ENCODE results near the gene TTC27. TPM values are rescaled to one million over a fixed set of nuclear protein-coding genes. Genes with fewer than 3 reads are reported as not detected.

The TTC27 gene
- total and polyA plus RNA-seq, 2 experiments from 2014 or later, result 12.6 to 13.7 TPM

GRCh38 chr2:32745191-32745590 is 117.3 kb downstream of the TTC27 start:
- WGBS, 2 experiments (ENCODE audit: low coverage in 1 of 2, low lambda C conversion rate in 2 of 2, missing lambda C conversion rate in 2 of 2), result 14 to 21% methylated on average over 2 of the region's 2 CpGs
- peak overlapping the region; percentile 20 for H3K27ac ChIP-seq
- peak; percentile 81 for DNase-seq

GRCh38 chr2:32745675-32746074 is 117.8 kb downstream of the TTC27 start:
- Histone ChIP-seq H3K79me2 (ENCODE audit: insufficient read depth) (no peaks in the 10 kb centered on the region), H3K9me3 (ENCODE audit: low read depth) (no peaks in the 10 kb centered on the region), H3K27me3 (replicated peaks; ENCODE audit: insufficient read depth) (no peaks in the 10 kb centered on the region), H3K27ac (no peak overlapping the region; the same call in 1 of the 2 replicates), H3K4me1 (ENCODE audit: insufficient read depth) (peaks cover 11% of the 10 kb centered on the region), H3F3A (ENCODE audit: insufficient read depth) (peaks cover 9% of the 10 kb centered on the region), H2AFZ (no peak overlapping the region), H3K9ac (no peak overlapping the region), H3K9me2 (ENCODE audit: insufficient read depth) (peaks cover 6% of the 10 kb centered on the region; the same call in 1 of the 2 replicates), H4K20me1 (ENCODE audit: insufficient read depth) (no peaks in the 10 kb centered on the region), H3K4me2 (ENCODE audit: unreplicated experiment) (no peak overlapping the region), H3K36me3 (ENCODE audit: low read depth) (peaks cover 6% of the 10 kb centered on the region; the same call in 1 of the 2 replicates), H3K4me3 (no peak overlapping the region)
- in situ Hi-C loops (cut with MboI), result no loop called here
- TF ChIP-seq EZH2phosphoT487 (IDR thresholded peaks at IDR 0.05; ENCODE audit: insufficient read depth, low read depth) (no peak), EZH2 (IDR thresholded peaks at IDR 0.05; ENCODE audit: insufficient read depth, poor library complexity, severe bottlenecking) (no peak)
- DNase-seq, result peak; percentile 31
- 21 to 29% methylated on average over 1 of the region's 1 CpG for WGBS, 2 experiments (ENCODE audit: low coverage in 1 of 2, low lambda C conversion rate in 2 of 2, missing lambda C conversion rate in 2 of 2)

More at GRCh38 chr2:32745191-32745590, 117.3 kb downstream of the TTC27 start:
- H3K9ac ChIP-seq, result no peak overlapping the region
- in situ Hi-C loops (cut with MboI), result no loop called here
- no peak overlapping the region for H3K4me2 ChIP-seq (ENCODE audit: unreplicated experiment)
- no peak overlapping the region for H3K4me3 ChIP-seq
- H3K9me2 ChIP-seq (ENCODE audit: insufficient read depth), result peaks cover 3% of the 10 kb centered on the region; the same call in 1 of the 2 replicates
- TF ChIP-seq EZH2phosphoT487 (IDR thresholded peaks at IDR 0.05; ENCODE audit: insufficient read depth, low read depth), result no peak
- no peak for TF ChIP-seq EZH2 (IDR thresholded peaks at IDR 0.05; ENCODE audit: insufficient read depth, poor library complexity, severe bottlenecking)
- H4K20me1 ChIP-seq (ENCODE audit: insufficient read depth), result no peaks in the 10 kb centered on the region
- peaks cover 9% of the 10 kb centered on the region for H3F3A ChIP-seq (ENCODE audit: insufficient read depth)
- no peaks in the 10 kb centered on the region for H3K9me3 ChIP-seq (ENCODE audit: low read depth)
- H3K36me3 ChIP-seq (ENCODE audit: low read depth), result peaks cover 6% of the 10 kb centered on the region; the same call in 1 of the 2 replicates
- H2AFZ ChIP-seq, result no peak overlapping the region
- H3K27me3 ChIP-seq (replicated peaks; ENCODE audit: insufficient read depth), result no peaks in the 10 kb centered on the region
- no peaks in the 10 kb centered on the region for H3K79me2 ChIP-seq (ENCODE audit: insufficient read depth)
- peaks cover 11% of the 10 kb centered on the region for H3K4me1 ChIP-seq (ENCODE audit: insufficient read depth)

GRCh38 chr2:32746669-32747068 is 118.8 kb downstream of the TTC27 start:
- Histone ChIP-seq H3K36me3 (ENCODE audit: low read depth) (peaks cover 6% of the 10 kb centered on the region; the same call in 1 of the 2 replicates), H4K20me1 (ENCODE audit: insufficient read depth) (no peaks in the 10 kb centered on the region), H3K9me3 (ENCODE audit: low read depth) (no peaks in the 10 kb centered on the region), H3K4me1 (ENCODE audit: insufficient read depth) (peaks cover 12% of the 10 kb centered on the region), H2AFZ (no peak overlapping the region), H3K4me2 (ENCODE audit: unreplicated experiment) (no peak overlapping the region), H3K79me2 (ENCODE audit: insufficient read depth) (no peaks in the 10 kb centered on the region), H3F3A (ENCODE audit: insufficient read depth) (peaks cover 9% of the 10 kb centered on the region), H3K9ac (no peak overlapping the region), H3K27ac (no peak overlapping the region), H3K4me3 (no peak overlapping the region), H3K9me2 (ENCODE audit: insufficient read depth) (peaks cover 6% of the 10 kb centered on the region; the same call in 1 of the 2 replicates), H3K27me3 (replicated peaks; ENCODE audit: insufficient read depth) (no peaks in the 10 kb centered on the region)
- in situ Hi-C loops (cut with MboI), result no loop called here
- peak; percentile 35 for DNase-seq
- TF ChIP-seq EZH2phosphoT487 (IDR thresholded peaks at IDR 0.05; ENCODE audit: insufficient read depth, low read depth) (no peak), EZH2 (IDR thresholded peaks at IDR 0.05; ENCODE audit: insufficient read depth, poor library complexity, severe bottlenecking) (no peak)

- H3K9ac ChIP-seq, result no peak overlapping the region
- no peaks in the 10 kb centered on the region for H3K9me3 ChIP-seq (ENCODE audit: low read depth)
- H2AFZ ChIP-seq, result no peak overlapping the region
- peaks cover 6% of the 10 kb centered on the region; the same call in 1 of the 2 replicates for H3K9me2 ChIP-seq (ENCODE audit: insufficient read depth)
- H3K27ac ChIP-seq, result no peak overlapping the region
- peaks cover 12% of the 10 kb centered on the region for H3F3A ChIP-seq (ENCODE audit: insufficient read depth)
- H3K4me2 ChIP-seq (ENCODE audit: unreplicated experiment), result no peak overlapping the region
- no peak overlapping the region for H3K4me3 ChIP-seq
- no peaks in the 10 kb centered on the region for H3K27me3 ChIP-seq (replicated peaks; ENCODE audit: insufficient read depth)
- H4K20me1 ChIP-seq (ENCODE audit: insufficient read depth), result no peaks in the 10 kb centered on the region
- WGBS, 2 experiments (ENCODE audit: low coverage in 1 of 2, low lambda C conversion rate in 2 of 2, missing lambda C conversion rate in 2 of 2), result 96 to 100% methylated on average over 1 of the region's 1 CpG
- no peak for TF ChIP-seq EZH2phosphoT487 (IDR thresholded peaks at IDR 0.05; ENCODE audit: insufficient read depth, low read depth)
- H3K36me3 ChIP-seq (ENCODE audit: low read depth), result peaks cover 6% of the 10 kb centered on the region; the same call in 1 of the 2 replicates
- H3K4me1 ChIP-seq (ENCODE audit: insufficient read depth), result peaks cover 26% of the 10 kb centered on the region
- in situ Hi-C loops (cut with MboI), result no loop called here
- DNase-seq, result no peak
- no peaks in the 10 kb centered on the region for H3K79me2 ChIP-seq (ENCODE audit: insufficient read depth)
These were observed 120.3 kb downstream of the TTC27 start for GRCh38 chr2:32748158-32748557.

DNA sequence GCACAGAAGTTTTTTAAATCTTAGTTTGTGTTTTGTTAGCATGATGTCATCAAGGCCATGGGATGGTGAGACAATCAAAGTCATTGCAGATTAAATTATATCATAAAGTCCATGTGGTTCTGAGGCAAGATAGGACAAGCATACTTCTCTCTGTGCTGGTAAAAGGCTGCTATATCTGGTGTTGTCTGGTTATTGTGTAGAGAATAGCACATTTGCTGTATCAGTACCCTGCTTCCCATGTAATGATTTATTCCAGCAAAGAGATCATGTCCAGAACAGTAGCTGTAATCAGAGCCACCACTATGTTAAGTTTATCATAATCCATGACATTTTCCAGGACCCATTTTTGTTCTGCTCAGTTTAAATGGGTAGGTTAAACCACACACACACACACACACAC is 123.0 kb downstream of the TTC27 start:
- no peak for TF ChIP-seq EZH2phosphoT487 (IDR thresholded peaks at IDR 0.05; ENCODE audit: insufficient read depth, low read depth)
- TF ChIP-seq EZH2 (IDR thresholded peaks at IDR 0.05; ENCODE audit: insufficient read depth, poor library complexity, severe bottlenecking), result no peak
- no peak overlapping the region for H3K4me2 ChIP-seq (ENCODE audit: unreplicated experiment)
- H3K79me2 ChIP-seq (ENCODE audit: insufficient read depth), result no peaks in the 10 kb centered on the region
- H3K9ac ChIP-seq, result no peak overlapping the region
- peaks cover 6% of the 10 kb centered on the region; the same call in 1 of the 2 replicates for H3K9me2 ChIP-seq (ENCODE audit: insufficient read depth)
- no peak overlapping the region for H3K27ac ChIP-seq
- DNase-seq, result no peak
- H3K4me3 ChIP-seq, result no peak overlapping the region
- peaks cover 3% of the 10 kb centered on the region; the same call in 1 of the 2 replicates for H3F3A ChIP-seq (ENCODE audit: insufficient read depth)
- H4K20me1 ChIP-seq (ENCODE audit: insufficient read depth), result no peaks in the 10 kb centered on the region
- in situ Hi-C loops (cut with MboI), result loop anchor here (25.0 kb wide), 1 partner anchor 636 kb away; no protein-coding TSS in a partner anchor
- no peaks in the 10 kb centered on the region for H3K9me3 ChIP-seq (ENCODE audit: low read depth)
- no peak overlapping the region for H2AFZ ChIP-seq
- no peaks in the 10 kb centered on the region for H3K27me3 ChIP-seq (replicated peaks; ENCODE audit: insufficient read depth)
- H3K36me3 ChIP-seq (ENCODE audit: low read depth), result peaks cover 6% of the 10 kb centered on the region; the same call in 1 of the 2 replicates
- H3K4me1 ChIP-seq (ENCODE audit: insufficient read depth), result peaks cover 21% of the 10 kb centered on the region
